IMR-90 (cell line): ENCODE data around the gene MAPK9. TPM values are rescaled to one million over a fixed set of nuclear protein-coding genes. Genes with fewer than 3 reads are reported as not detected.

ENCODE experiments used
- ELK1 ChIP-seq: fragments of 150-350 bp; IDR thresholded peaks from 2 replicates; pipeline ENCODE4 v1.6.1; 2016; ENCODE audit warnings: low read depth, mild to moderate bottlenecking, low read length, moderate library complexity, borderline replicate concordance
- FOS ChIP-seq: fragments of 150-350 bp; IDR thresholded peaks from 2 replicates; pipeline ENCODE4 v1.6.1; 2016; ENCODE audit warnings: low read depth, low read length
- USF2 ChIP-seq: fragments of 150-350 bp; IDR thresholded peaks from 2 replicates; pipeline ENCODE4 v1.6.1; 2017; ENCODE audit warnings: mild to moderate bottlenecking, antibody characterized with exemption, low read length, low read depth
- polyA plus RNA-seq, 3 experiments: library from polyadenylated mRNA; depleted of rRNA; stranded (reverse); fragments of >200 nt; gene quantifications; 2 replicates each; pipeline ENCODE4 v1.2.3, GENCODE V29; 2012; ENCODE audit warnings: low replicate concordance in 1 of 3
- total RNA-seq: library from RNA; depleted of rRNA; stranded (reverse); fragments of >200 nt; gene quantifications from 2 replicates; pipeline ENCODE4 v1.2.3, GENCODE V29; 2012

MAPK9 gene
- total and polyA plus RNA-seq, 2 of the 4 experiments (the other 2 are of a cell fraction) = 22.9 to 23.3 TPM

GRCh38 chr5:180291943-180292831 lies at the start of gene MAPK9 (continued):
- TF ChIP-seq USF2 (no peak), FOS (peak; percentile 74; the same call in 1 of the 2 replicates), ELK1 (no peak)
